ENCODE data around the gene ABCA7.

Gene ABCA7

GRCh38 chr19:1057176-1057855, 17.4 kb downstream of the ABCA7 start:
- H3K9ac ChIP-seq (ENCODE audit: low read length) = no peak overlapping the region
- H4K20me1 ChIP-seq (ENCODE audit: insufficient read depth, low read length) = no peaks in the 10 kb centered on the region
- H3K36me3 ChIP-seq (replicated peaks; ENCODE audit: insufficient read depth, low read length) = no peaks in the 10 kb centered on the region
- TF ChIP-seq CTCF (IDR thresholded peaks at IDR 0.05; ENCODE audit: low read length) (peak; percentile 60), EZH2 (optimal IDR thresholded peaks at IDR 0.05; ENCODE audit: low read depth, low read length) (no peak)
- no peak overlapping the region for H3K4me2 ChIP-seq (ENCODE audit: low read depth, low read length)
- H3K4me3 ChIP-seq (ENCODE audit: low read length) = no peak overlapping the region
- no peaks in the 10 kb centered on the region for H3K9me3 ChIP-seq (replicated peaks; ENCODE audit: insufficient read depth, low read length)
- H3K27ac ChIP-seq (ENCODE audit: low read length) = no peak overlapping the region
- H3K27me3 ChIP-seq (replicated peaks; ENCODE audit: insufficient read depth, low read length) = no peaks in the 10 kb centered on the region
- no peak overlapping the region for H2AFZ ChIP-seq (ENCODE audit: low read length)
- no peaks in the 10 kb centered on the region for H3F3A ChIP-seq (ENCODE audit: insufficient read depth, low read length)
- peak; percentile 52 for DNase-seq
- H3K9me2 ChIP-seq (replicated peaks; ENCODE audit: insufficient read depth, low read length) = no peaks in the 10 kb centered on the region
- H3K4me1 ChIP-seq (ENCODE audit: low read length) = no peaks in the 10 kb centered on the region
- H3K79me2 ChIP-seq (ENCODE audit: low read length) = no peaks in the 10 kb centered on the region

- Histone ChIP-seq H3K9ac (ENCODE audit: low read length) (no peak overlapping the region), H4K20me1 (ENCODE audit: insufficient read depth, low read length) (no peaks in the 10 kb centered on the region), H3F3A (ENCODE audit: insufficient read depth, low read length) (no peaks in the 10 kb centered on the region), H3K4me3 (ENCODE audit: low read length) (no peak overlapping the region), H3K9me2 (replicated peaks; ENCODE audit: insufficient read depth, low read length) (no peaks in the 10 kb centered on the region), H3K27ac (ENCODE audit: low read length) (no peak overlapping the region), H3K79me2 (ENCODE audit: low read length) (no peaks in the 10 kb centered on the region), H3K4me1 (ENCODE audit: low read length) (no peaks in the 10 kb centered on the region), H2AFZ (ENCODE audit: low read length) (no peak overlapping the region), H3K36me3 (replicated peaks; ENCODE audit: insufficient read depth, low read length) (no peaks in the 10 kb centered on the region), H3K4me2 (ENCODE audit: low read depth, low read length) (no peak overlapping the region), H3K9me3 (replicated peaks; ENCODE audit: insufficient read depth, low read length) (no peaks in the 10 kb centered on the region), H3K27me3 (replicated peaks; ENCODE audit: insufficient read depth, low read length) (no peaks in the 10 kb centered on the region)
- no peak for DNase-seq
- no peak for TF ChIP-seq CTCF (IDR thresholded peaks at IDR 0.05; ENCODE audit: low read length)
- TF ChIP-seq EZH2phosphoT487 (IDR thresholded peaks at IDR 0.05; ENCODE audit: low read length) = no peak
- TF ChIP-seq EZH2 (optimal IDR thresholded peaks at IDR 0.05; ENCODE audit: low read depth, low read length) = no peak
Measured at GRCh38 chr19:1058112-1058511, 18.2 kb downstream of the ABCA7 start.

- H3K9me3 ChIP-seq (replicated peaks; ENCODE audit: insufficient read depth, low read length) = no peaks in the 10 kb centered on the region
- no peak overlapping the region for H3K9ac ChIP-seq (ENCODE audit: low read length)
- no peak overlapping the region for H2AFZ ChIP-seq (ENCODE audit: low read length)
- H3K27me3 ChIP-seq (replicated peaks; ENCODE audit: insufficient read depth, low read length) = no peaks in the 10 kb centered on the region
- no peak overlapping the region for H3K4me3 ChIP-seq (ENCODE audit: low read length)
- no peaks in the 10 kb centered on the region for H3K9me2 ChIP-seq (replicated peaks; ENCODE audit: insufficient read depth, low read length)
- no peaks in the 10 kb centered on the region for H3K36me3 ChIP-seq (replicated peaks; ENCODE audit: insufficient read depth, low read length)
- H3K4me2 ChIP-seq (ENCODE audit: low read depth, low read length) = no peak overlapping the region
- no peak overlapping the region for H3K27ac ChIP-seq (ENCODE audit: low read length)
- H3K4me1 ChIP-seq (ENCODE audit: low read length) = peaks cover 11% of the 10 kb centered on the region; the same call in 1 of the 2 replicates
- DNase-seq = no peak
- no peaks in the 10 kb centered on the region for H4K20me1 ChIP-seq (ENCODE audit: insufficient read depth, low read length)
- TF ChIP-seq EZH2phosphoT487 (IDR thresholded peaks at IDR 0.05; ENCODE audit: low read length) (no peak), EZH2 (optimal IDR thresholded peaks at IDR 0.05; ENCODE audit: low read depth, low read length) (no peak), CTCF (IDR thresholded peaks at IDR 0.05; ENCODE audit: low read length) (no peak)
- H3K79me2 ChIP-seq (ENCODE audit: low read length) = no peaks in the 10 kb centered on the region
- peaks cover 19% of the 10 kb centered on the region for H3F3A ChIP-seq (ENCODE audit: insufficient read depth, low read length)
Measured at GRCh38 chr19:1060689-1061088, 20.8 kb downstream of the ABCA7 start.
